GM12801 (cell line): ENCODE data around the gene MAST1.

Source experiments
- TF ChIP-seq, protein P1 (sequence below): IDR thresholded peaks from one replicate; pipeline ENCODE4 v1.5.1; 2011; ENCODE audit warnings: control low read depth; ENCODE audit not compliant: insufficient read length; ENCODE audit errors: extremely low read depth

Gene MAST1

DNA sequence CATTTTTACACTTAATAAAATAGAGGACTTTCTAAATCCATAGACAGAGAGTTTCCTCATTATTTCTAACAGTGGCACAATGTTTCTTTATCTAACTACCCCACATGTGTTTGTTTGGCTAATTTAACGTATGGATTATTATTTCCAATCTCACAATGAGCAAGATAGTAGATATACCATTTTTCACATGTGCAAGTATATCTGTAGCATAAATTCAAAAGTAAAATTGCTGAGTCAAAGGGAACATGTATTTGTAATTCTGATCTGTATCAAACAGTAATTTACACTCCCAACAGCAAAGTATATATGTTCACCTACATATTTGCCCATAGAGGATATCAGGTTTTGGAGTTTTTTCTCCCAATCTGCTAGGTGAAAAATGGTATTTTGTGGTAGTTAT, 18.3 kb downstream of the MAST1 start:
- TF ChIP-seq, protein P1, sequence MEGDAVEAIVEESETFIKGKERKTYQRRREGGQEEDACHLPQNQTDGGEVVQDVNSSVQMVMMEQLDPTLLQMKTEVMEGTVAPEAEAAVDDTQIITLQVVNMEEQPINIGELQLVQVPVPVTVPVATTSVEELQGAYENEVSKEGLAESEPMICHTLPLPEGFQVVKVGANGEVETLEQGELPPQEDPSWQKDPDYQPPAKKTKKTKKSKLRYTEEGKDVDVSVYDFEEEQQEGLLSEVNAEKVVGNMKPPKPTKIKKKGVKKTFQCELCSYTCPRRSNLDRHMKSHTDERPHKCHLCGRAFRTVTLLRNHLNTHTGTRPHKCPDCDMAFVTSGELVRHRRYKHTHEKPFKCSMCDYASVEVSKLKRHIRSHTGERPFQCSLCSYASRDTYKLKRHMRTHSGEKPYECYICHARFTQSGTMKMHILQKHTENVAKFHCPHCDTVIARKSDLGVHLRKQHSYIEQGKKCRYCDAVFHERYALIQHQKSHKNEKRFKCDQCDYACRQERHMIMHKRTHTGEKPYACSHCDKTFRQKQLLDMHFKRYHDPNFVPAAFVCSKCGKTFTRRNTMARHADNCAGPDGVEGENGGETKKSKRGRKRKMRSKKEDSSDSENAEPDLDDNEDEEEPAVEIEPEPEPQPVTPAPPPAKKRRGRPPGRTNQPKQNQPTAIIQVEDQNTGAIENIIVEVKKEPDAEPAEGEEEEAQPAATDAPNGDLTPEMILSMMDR: no peak

DNA sequence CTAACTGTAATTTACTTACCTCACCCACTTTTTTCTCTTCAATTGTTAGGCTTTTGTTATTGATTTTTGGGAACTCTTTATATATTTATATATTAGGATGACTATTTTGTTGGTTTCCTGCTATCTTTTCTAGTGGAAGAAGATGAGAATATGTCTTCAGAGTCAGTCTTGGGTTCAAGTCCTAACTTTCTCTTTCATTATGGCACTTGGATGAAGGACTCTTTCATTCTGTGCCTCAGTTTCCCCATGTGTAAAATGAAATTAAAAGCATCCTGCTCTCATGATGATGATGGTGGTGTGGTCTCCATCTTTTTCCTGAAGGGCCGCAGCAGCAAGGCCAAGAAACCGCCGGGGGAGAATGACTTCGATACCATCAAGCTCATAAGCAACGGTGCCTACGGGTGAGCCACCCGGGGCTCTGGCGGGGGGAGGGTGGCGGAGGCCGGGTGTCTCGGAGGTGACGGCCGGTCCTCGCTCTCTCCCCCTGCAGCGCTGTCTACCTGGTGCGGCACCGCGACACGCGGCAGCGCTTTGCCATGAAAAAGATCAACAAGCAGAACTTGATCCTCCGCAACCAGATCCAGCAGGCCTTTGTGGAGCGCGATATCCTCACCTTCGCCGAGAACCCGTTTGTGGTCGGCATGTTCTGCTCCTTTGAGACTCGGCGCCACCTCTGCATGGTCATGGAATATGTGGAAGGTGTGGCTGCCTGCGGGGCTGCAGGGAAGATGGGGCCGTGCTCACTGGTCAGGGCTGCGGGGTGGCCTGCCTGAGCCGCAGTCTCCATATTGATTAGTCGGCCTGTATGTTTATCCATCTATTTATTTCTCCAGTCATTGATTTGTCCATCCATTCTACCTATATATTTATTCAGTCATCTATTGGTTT, 20.0 kb downstream of the MAST1 start:
- TF ChIP-seq, protein P1: no peak

DNA sequence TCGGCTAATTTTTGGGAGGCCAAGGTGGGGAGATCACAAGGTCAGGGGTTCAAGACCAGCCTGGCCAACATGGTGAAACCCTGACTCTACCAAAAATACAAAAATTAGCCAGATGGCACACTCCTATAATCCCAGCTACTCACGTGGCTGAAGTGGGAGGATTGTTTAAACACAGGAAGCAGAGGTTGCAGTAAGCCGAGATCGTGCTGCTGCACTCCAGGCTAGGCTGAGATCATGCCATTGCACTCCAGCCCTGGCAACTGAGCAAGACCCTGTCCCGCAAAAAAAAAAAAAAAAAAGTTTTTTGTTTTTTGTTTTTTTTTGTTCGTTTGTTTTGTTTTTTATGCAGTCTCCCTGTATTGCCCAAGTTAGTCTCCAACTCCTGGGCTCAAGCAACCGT, 21.2 kb downstream of the MAST1 start:
- TF ChIP-seq, protein P1: no peak

DNA sequence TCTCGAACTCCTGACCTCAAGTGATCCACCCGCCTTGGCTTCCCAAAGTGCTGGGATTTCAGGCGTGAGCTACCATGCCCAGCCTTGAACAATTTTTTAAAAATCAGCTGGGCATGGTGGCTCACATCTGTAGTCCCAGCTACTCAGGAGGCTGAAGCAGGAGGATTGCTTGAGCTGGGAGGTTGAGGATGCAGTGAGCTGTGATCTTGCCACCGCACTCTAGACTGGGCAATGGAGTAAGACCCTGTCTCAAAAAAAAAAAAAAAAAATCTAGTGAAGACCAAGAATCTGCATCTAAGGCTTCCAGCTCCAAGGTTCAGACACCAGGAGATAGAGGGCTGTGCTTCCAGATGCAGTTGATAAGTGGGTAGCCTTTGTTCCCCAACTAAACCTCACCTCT, 25.8 kb downstream of the MAST1 start:
- TF ChIP-seq, protein P1: no peak

DNA sequence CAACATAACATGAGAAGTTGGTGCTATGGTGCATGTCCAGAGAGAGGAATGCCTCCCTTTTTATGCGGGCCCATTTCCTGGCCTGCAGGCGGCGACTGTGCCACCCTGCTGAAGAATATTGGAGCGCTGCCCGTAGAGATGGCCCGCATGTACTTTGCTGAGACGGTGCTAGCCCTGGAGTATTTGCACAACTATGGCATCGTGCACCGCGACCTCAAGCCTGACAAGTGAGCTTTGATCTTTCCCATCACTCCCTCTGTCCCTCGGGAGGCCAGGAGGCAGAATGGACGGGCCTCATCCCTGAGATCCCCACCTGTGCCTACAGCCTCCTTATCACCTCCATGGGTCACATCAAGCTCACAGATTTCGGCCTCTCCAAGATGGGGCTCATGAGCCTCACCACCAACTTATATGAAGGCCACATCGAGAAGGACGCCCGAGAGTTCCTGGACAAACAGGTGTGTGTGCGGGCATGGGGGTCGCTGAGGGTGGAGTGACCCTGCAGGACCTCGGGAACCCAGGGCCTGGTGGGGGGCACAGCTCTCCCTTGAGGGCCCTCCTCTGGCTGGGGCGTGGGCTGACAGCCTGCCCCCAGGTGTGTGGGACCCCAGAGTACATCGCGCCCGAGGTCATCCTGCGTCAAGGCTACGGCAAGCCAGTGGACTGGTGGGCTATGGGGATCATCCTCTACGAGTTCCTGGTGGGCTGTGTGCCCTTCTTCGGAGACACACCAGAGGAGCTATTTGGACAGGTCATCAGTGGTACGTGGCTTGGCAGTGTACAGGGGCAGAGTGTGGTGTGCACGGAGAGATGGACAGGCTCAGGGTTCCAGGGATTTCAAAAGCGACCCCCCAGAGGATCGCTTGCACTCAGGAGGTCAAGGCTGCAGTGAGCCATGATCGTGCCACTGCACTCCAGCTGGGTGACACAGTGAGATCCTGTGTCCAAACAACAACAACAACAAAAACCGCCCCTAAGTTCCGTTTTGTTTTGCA, 26.7 kb downstream of the MAST1 start:
- TF ChIP-seq, protein P1: no peak

DNA sequence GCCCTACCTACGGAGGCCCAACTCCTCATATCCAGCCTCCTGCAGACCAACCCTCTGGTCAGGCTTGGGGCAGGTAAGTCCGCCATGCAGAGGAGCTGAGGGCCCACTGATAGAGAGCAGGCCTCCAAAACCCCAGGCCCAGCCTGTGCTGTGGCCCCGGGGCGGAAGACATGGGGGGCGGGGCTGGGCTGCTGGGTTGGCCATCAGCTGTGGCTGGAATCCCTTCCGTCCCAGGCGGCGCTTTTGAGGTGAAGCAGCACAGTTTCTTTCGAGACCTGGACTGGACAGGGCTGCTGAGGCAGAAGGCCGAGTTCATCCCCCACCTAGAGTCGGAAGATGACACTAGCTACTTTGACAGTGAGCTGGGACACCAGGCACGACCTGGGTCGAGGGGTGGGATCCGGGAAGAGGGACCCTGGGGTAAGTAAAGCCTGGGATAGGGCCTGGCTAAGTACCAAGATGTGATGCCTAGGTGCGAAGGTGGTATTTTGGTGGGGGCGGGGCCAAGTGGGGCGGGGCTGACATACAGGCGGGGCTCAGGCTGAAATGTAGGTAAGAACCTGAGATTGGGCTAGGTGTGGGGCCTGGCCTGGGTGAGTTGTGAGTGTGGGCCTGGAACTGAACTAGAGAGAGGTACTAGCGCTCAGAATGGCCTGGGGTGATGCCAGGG, 27.6 kb downstream of the MAST1 start:
- TF ChIP-seq, protein P1: no peak
